NCI-H748 treated with DMSO at 0.1 percent for 48 hours (cell line): ENCODE measurements around the gene IGHMBP2.
A peak's percentile ranks its signal among the peaks of the same experiment; 100 is the strongest.

Experiments used
- DNase-seq: peaks from one replicate; lab custom pipeline; 2025; lab: John Stamatoyannopoulos, UW

Gene IGHMBP2

GRCh38 chr11:68928136-68928880, 24.6 kb downstream of the IGHMBP2 start:
- DNase-seq, result no peak

- no peak for DNase-seq
Measured at GRCh38 chr11:68929135-68929534, 25.4 kb downstream of the IGHMBP2 start.

DNA sequence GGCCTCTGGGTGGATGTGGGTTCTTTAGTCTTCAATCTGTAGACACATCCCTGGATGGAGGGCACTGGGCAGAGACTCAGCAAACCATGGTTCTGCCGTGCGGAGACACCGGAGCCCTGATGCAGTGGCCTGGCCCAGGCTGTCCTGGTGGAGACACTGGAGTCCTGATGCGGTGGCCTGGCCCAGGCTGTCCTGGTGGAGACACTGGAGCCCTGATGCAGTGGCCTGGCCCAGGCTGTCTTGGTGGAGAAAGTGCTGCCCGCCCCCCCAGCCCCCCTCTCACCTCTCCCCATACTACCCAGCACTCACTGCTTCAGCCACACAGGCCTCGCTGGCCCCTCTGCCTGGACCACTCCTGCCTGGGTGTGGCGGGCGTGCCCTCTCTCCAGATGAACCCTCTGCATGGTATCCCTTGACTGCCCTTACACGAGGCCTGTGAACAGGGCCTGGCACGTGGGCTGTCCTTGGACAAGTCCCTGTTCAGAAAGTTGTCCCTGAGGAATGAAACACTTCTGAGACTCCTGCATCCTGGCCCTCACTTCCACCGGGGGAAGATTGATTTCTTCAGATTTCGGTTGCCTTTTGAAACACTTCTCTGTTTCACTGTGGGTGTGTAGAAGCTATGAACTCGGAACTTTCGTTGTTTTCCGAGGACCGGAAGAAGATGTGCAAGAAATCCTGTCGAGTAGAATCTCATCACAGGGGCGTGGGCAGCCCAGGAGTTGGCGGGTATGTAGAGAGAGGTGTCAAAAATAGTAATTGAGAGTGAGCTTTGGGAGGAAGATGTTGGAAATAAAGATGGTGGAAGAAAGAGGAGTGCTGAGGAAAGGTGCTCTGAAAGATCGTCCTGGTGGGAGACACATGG, 26.2 kb downstream of the IGHMBP2 start:
- DNase-seq, result no peak

DNA sequence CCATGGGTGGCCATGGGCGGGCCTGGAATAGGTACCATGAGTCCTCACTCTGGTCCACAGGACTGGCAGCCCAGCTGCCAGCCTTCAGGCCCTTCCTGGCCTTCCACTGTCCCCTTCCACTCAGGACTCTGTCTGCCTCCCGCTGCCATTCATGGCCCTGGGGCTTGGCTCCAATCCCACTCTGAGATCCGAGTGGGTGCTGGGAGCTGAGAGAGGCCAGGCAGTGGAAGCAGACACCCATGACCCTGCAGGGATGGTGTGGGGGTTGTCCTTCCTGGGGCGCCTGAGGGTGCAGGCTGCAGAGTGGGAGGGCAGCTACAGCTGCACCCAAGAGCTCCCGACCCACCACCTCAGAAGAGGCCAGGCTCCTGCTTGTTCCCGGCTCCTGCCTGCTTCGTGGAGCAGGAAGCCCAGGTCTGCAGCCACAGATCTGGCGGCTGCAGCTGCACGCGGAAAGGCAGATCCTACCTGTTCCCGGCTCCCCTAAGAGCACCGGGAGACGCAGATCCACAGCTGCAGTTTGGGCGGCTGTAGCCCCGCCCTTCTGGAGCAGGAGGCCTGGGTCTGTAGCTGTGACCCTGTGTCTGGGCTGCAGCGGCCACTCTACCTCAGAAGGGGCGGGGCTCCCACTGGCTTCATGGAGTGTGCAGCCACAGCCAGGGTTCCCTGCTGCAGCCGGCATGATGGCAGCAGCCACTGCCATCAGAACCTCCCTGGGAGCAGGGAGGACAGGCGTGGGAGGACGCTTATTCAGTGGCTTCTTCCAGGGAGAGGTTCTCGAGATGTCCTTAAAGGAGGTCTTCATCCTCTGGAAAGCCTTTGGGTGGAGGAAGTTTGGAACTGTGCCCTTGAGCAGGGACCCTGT, 27.5 kb downstream of the IGHMBP2 start:
- no peak for DNase-seq

- no peak for DNase-seq
Measured at GRCh38 chr11:68931911-68932310, 28.2 kb downstream of the IGHMBP2 start.

- no peak for DNase-seq
Measured at GRCh38 chr11:68932358-68932757, 28.7 kb downstream of the IGHMBP2 start.

- no peak for DNase-seq
Measured at GRCh38 chr11:68932933-68933577, 29.4 kb downstream of the IGHMBP2 start.

DNA sequence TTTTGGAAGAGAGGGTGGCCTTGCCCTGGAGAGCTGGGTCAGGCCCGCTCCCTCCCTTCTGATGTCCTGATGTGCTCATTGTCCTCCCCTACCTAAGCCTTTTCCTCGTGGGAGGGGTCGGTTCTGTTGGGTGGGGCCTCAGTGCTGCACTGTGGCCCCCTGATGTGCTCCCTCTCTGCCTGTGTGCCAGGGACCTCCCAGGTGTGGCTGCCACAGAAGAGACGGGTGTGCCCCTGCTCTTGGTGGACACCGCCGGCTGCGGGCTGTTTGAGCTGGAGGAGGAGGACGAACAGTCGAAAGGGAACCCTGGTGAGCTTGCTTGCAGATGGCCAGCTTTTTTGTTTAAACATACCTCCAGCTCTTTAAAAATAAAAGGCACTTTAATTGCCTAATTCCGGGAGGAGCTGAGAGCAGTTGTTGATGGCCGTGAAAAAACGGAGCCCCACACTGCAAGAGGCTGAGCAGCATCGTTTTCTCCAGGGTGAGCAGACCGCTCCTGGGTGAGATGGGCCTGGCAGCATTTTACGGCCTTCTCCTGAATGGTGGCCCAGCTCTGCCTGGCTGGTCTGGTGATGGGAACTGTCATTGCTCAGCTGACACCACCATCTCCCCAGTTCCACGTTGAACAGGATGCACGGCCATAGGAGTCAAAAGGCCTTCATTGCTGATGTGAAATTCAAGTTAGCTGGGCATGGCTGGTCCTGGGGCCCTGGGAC, 30.1 kb downstream of the IGHMBP2 start:
- DNase-seq, result peak; percentile 71

DNA sequence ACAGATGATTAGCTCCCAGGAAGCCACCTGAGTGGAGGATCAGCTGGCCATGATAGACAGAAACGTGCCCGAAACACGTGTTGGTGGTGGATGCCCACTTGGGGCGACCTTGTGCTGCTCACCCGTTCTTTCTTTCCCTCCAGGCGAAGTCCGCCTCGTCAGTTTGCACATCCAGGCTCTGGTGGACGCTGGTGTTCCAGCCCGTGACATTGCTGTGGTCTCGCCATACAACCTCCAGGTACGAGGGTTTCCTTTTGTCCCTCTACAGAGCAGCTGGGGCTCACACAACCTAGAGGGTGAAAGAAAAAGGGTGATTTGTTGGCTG, 30.6 kb downstream of the IGHMBP2 start:
- no peak for DNase-seq

DNA sequence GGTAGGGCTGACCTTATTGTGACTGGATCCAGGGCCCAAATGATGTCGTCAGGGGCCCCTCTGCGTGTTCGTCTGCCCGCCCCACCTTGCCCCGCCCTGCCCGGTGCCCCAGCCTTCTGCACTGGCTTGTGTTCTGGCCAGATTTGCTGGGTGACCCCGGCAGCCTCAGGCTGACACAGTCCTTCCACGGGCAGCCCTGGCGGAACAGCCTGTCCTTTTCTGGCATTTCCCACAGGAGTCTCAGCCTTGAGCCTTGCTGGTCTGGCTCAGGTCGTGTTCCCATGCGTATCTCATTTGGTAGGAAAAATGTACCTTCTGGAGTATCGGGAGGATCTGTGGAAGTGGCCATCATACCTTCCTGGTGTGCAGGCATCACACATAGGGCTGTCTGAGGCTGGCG, 31.0 kb downstream of the IGHMBP2 start:
- no peak for DNase-seq

GRCh38 chr11:68935066-68935465, 31.4 kb downstream of the IGHMBP2 start:
- DNase-seq, result no peak

DNA sequence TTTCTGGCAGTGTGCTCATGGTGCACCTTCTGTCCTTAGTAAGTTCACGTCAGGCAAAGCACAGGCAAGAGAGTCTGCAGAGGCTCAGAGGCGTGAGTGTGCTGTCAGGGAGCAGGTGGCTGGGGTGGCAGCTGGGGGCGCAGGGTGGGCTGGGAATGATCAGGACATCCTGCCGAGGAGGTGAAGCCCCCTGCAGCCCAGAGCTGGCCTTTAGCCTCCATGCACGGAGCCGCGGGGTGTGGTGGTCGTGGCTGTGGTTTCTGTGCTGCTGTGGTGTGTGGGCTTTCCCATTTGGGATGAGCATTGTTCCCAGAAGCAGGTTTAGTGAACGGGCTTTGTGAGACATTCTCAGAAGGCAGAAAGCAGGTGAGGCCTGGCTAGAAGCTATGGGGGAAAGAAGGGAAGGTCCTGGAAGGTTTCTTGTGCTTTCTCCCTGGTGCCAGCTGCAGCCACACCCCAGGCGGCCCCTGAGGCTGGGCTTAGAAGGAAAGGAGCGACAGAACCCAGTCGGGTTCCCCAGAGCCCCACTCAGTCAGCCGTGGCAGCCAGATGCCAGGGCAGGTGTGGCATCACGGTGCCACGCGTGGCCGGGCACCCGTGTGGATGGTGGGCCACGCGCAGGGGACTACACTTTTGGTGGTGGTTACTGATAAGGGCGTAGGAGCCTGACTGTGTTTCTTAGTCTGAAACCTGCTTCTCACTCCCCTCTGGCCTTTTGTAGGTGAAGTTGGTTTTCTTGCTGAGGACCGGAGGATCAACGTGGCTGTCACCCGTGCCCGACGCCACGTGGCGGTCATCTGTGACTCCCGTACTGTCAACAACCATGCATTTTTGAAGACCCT, 32.0 kb downstream of the IGHMBP2 start:
- DNase-seq, result no peak

DNA sequence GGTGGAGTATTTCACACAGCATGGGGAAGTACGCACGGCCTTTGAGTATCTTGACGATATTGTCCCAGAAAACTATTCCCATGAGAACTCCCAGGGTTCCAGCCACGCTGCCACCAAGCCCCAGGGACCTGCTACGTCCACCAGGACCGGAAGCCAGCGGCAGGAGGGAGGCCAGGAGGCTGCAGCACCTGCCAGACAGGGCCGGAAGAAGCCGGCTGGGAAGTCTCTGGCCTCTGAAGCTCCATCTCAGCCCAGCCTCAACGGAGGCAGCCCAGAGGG, 32.6 kb downstream of the IGHMBP2 start:
- no peak for DNase-seq

GRCh38 chr11:68936676-68937620, 33.3 kb downstream of the IGHMBP2 start:
- no peak for DNase-seq

GRCh38 chr11:68938088-68938487, 34.4 kb downstream of the IGHMBP2 start:
- DNase-seq, result no peak

DNA sequence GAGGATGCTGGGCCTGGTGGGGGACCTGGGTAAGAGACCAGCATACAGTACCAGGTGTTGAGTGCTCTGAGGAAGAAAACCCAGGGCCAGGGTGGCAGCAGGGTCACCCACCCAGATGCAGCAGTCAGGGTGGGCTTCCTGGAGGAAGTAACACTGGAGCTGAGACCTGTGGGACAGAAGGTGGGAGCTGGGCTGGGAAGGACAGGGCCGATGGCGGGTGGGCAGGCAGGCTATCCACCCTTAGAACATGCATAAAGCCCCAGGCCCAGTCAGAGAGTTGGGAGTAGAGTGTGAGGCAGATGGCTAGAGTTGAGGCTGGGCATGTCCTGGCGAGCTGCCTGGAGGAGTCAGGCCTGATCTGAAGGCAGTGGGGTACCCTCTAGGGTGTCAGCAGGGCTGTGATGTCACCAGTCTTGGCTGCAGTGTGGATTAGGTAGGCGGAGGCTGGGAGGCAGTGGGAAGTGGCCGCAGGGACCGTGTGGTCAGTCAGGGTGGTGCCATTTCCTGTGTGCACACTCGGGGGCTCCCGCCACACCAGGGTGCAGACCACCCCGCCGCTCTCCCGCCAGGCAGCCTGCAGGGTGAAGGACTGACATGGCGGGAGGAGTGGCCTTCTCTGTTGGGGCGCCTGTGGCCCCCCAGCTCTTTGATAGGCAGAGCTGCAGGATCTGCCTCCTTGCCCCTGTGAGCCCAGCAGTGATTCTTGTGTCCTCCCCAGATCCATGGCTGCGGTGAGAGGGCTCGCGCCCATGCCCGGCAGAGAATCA, 35.3 kb downstream of the IGHMBP2 start:
- DNase-seq, result no peak

GRCh38 chr11:68939583-68940555, 36.2 kb downstream of the IGHMBP2 start:
- no peak for DNase-seq
